Measurements from ENCODE around the gene ACACA. TPM values are rescaled to one million over a fixed set of nuclear protein-coding genes. Genes with fewer than 3 reads are reported as not detected.

Gene ACACA
- total RNA-seq, 1 experiment from 2014 or later, result 33.0 TPM

- Histone ChIP-seq H3K4me1 (ENCODE audit: insufficient read depth, low read length) (peaks cover 11% of the 10 kb centered on the region; the same call in 1 of the 2 replicates), H3K9me2 (replicated peaks; ENCODE audit: low read length) (no peaks in the 10 kb centered on the region), H3K9ac (ENCODE audit: low read length) (no peak overlapping the region), H3K36me3 (ENCODE audit: low read depth, low read length) (no peaks in the 10 kb centered on the region), H3K9me3 (ENCODE audit: low read length) (no peaks in the 10 kb centered on the region), H3K4me2 (ENCODE audit: low read length) (no peak overlapping the region), H3K27me3 (ENCODE audit: low read length) (no peaks in the 10 kb centered on the region), H3K27ac (ENCODE audit: low read length) (no peak overlapping the region), H3F3A (ENCODE audit: low read length, unreplicated experiment) (no peaks in the 10 kb centered on the region), H4K20me1 (ENCODE audit: low read length) (no peaks in the 10 kb centered on the region), H3K4me3 (ENCODE audit: low read length) (no peak overlapping the region), H3K79me2 (ENCODE audit: low read length) (no peaks in the 10 kb centered on the region), H2AFZ (ENCODE audit: low read length) (no peak overlapping the region)
- POLR2A ChIA-PET (ENCODE audit: unreplicated experiment), result no interaction called here
- intact Hi-C loops (cut with micrococcal nuclease), result no loop called here
- DNase-seq (no peak), ATAC-seq (no peak)
- CTCF ChIA-PET, result no interaction called here
- no TSS peak for BruUV-seq (replicated peaks)
- TF ChIP-seq EZH2phosphoT487 (IDR thresholded peaks at IDR 0.05; ENCODE audit: borderline replicate concordance, low read length) (no peak), CTCF (conservative IDR thresholded peaks at IDR 0.05; ENCODE audit: low read depth, low read length) (no peak), EZH2 (IDR thresholded peaks at IDR 0.05; ENCODE audit: low read length, unreplicated experiment) (no peak)
Observed at GRCh38 chr17:37069087-37069486, 337.5 kb downstream of the ACACA start.

- Histone ChIP-seq H4K20me1 (ENCODE audit: low read length) (no peaks in the 10 kb centered on the region), H2AFZ (ENCODE audit: low read length) (no peak overlapping the region), H3K4me1 (ENCODE audit: insufficient read depth, low read length) (peaks cover 11% of the 10 kb centered on the region; the same call in 1 of the 2 replicates), H3K9ac (ENCODE audit: low read length) (no peak overlapping the region), H3F3A (ENCODE audit: low read length, unreplicated experiment) (no peaks in the 10 kb centered on the region), H3K36me3 (ENCODE audit: low read depth, low read length) (no peaks in the 10 kb centered on the region), H3K4me2 (ENCODE audit: low read length) (peak overlapping the region; percentile 52), H3K27ac (ENCODE audit: low read length) (no peak overlapping the region), H3K9me3 (ENCODE audit: low read length) (no peaks in the 10 kb centered on the region), H3K79me2 (ENCODE audit: low read length) (no peaks in the 10 kb centered on the region), H3K9me2 (replicated peaks; ENCODE audit: low read length) (no peaks in the 10 kb centered on the region), H3K4me3 (ENCODE audit: low read length) (no peak overlapping the region), H3K27me3 (ENCODE audit: low read length) (no peaks in the 10 kb centered on the region)
- POLR2A ChIA-PET (ENCODE audit: unreplicated experiment), result interaction anchor here (1.1 kb wide), 1 partner anchor 524 kb away, joined by 3 read pairs; the partner anchor contains the start of gene GGNBP2
- intact Hi-C loops (cut with micrococcal nuclease), result no loop called here
- DNase-seq (no peak), ATAC-seq (no peak; the same call in 1 of the 2 replicates)
- TF ChIP-seq EZH2 (IDR thresholded peaks at IDR 0.05; ENCODE audit: low read length, unreplicated experiment), result no peak
- TF ChIP-seq CTCF (conservative IDR thresholded peaks at IDR 0.05; ENCODE audit: low read depth, low read length), result no peak
- no peak for TF ChIP-seq EZH2phosphoT487 (IDR thresholded peaks at IDR 0.05; ENCODE audit: borderline replicate concordance, low read length)
- no TSS peak for BruUV-seq (replicated peaks)
- CTCF ChIA-PET, result interaction anchor here (0.6 to 0.8 kb wide), 2 partner anchors 172 to 369 kb away, joined by 3 read pairs; no protein-coding TSS in a partner anchor
Observed at GRCh38 chr17:37068266-37068665, 338.4 kb downstream of the ACACA start.

- no peak overlapping the region for H3K27ac ChIP-seq (ENCODE audit: low read length)
- BruUV-seq (replicated peaks), result no TSS peak
- POLR2A ChIA-PET (ENCODE audit: unreplicated experiment), result interaction anchor here (0.6 to 1.1 kb wide), 2 partner anchors 25 to 523 kb away, joined by 3 to 4 read pairs; partner anchors contain the start of gene GGNBP2
- no peaks in the 10 kb centered on the region for H3F3A ChIP-seq (ENCODE audit: low read length, unreplicated experiment)
- peak; percentile 87 for DNase-seq
- peaks cover 11% of the 10 kb centered on the region; the same call in 1 of the 2 replicates for H3K4me1 ChIP-seq (ENCODE audit: insufficient read depth, low read length)
- peak; percentile 98 for ATAC-seq
- H3K4me2 ChIP-seq (ENCODE audit: low read length), result peak overlapping the region; percentile 52
- TF ChIP-seq EZH2phosphoT487 (IDR thresholded peaks at IDR 0.05; ENCODE audit: borderline replicate concordance, low read length) (no peak), CTCF (conservative IDR thresholded peaks at IDR 0.05; ENCODE audit: low read depth, low read length) (no peak), EZH2 (IDR thresholded peaks at IDR 0.05; ENCODE audit: low read length, unreplicated experiment) (no peak)
- CTCF ChIA-PET, result interaction anchor here (0.6 to 0.8 kb wide), 2 partner anchors 172 to 370 kb away, joined by 3 read pairs; no protein-coding TSS in a partner anchor
- H3K79me2 ChIP-seq (ENCODE audit: low read length), result no peaks in the 10 kb centered on the region
- H3K9ac ChIP-seq (ENCODE audit: low read length), result no peak overlapping the region
- H3K36me3 ChIP-seq (ENCODE audit: low read depth, low read length), result no peaks in the 10 kb centered on the region
- H4K20me1 ChIP-seq (ENCODE audit: low read length), result no peaks in the 10 kb centered on the region
- H3K9me3 ChIP-seq (ENCODE audit: low read length), result no peaks in the 10 kb centered on the region
- no peaks in the 10 kb centered on the region for H3K9me2 ChIP-seq (replicated peaks; ENCODE audit: low read length)
- no peak overlapping the region for H3K4me3 ChIP-seq (ENCODE audit: low read length)
- H2AFZ ChIP-seq (ENCODE audit: low read length), result no peak overlapping the region
- intact Hi-C loops (cut with micrococcal nuclease), result no loop called here
- H3K27me3 ChIP-seq (ENCODE audit: low read length), result no peaks in the 10 kb centered on the region
Observed at GRCh38 chr17:37067555-37068111, 339.0 kb downstream of the ACACA start.
